Cerebellar cortex (tissue), 1 donor: ENCODE data around the gene MNAT1.
"Not testable (repeated sequence)": the region's sequence is repeated elsewhere in the genome, so short reads cannot be mapped to it uniquely, and the experiment has no call there.

Source experiments
- DNase-seq: peaks from one replicate; pipeline ENCODE4 v3.0.0-alpha.2; 2015; ENCODE audit warnings: low spot score

Gene MNAT1

GRCh38 chr14:60738843-60739508, 4.4 kb downstream of the MNAT1 start:
- DNase-seq = no peak

DNA sequence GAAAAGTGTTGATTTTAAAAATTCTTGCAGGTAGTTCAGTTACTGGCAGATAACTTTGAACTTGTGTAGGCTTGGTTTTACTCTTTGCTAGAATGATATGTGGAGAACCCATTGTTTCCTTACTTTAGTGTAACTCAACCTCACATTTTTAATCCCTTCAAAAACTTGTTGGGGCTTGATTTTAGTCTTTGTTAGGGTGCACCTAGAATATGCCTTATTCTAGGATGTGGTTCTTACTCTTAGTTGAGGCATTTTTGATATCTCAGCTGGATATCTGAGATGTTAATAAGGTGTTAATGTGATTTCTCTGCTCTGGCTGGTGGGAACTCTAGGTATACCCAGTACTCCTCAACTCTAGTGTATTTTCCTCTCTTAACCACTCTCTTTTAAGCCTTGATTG, 10.0 kb downstream of the MNAT1 start:
- no peak for DNase-seq

DNA sequence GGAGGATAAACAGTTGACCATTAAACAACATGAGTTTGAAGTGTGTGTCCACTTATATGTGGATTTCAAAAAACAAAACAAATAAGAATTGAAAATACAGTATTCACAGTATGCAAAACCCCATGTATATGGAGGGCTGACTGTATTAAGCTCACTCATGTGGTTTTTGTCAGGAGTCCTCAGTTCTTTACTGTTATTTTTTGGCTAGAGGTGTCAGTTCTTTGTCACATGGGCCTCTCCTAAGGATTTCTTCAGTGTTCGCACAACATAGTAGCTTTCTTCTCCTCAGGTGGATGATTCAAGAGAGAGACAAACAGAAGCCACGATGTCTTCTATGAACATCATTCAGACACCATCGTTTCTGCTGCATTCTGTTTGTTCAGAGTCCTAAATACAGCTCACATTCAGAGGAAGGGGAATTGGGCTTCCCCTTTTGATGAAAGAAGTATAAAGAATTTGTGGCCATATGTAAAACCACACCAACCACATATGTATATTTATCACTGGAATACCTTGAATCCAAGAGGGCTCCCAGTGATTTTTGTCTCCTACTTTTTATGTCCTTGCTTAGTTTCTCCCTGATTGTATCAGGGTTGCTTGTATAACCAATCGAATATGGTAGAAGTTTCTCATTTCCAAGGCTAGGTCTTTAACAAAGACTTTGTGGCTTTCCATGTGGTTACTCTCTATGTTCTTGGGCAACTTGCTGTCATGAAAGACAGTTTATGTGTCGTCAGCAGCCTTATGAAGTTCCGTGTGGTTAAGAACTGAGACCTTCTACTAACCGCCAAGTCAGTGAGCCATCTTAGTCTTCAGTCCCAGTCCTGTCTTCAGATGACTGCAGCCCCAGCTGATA, 18.9 kb downstream of the MNAT1 start:
- no peak for DNase-seq

GRCh38 chr14:60756847-60757246, 22.3 kb downstream of the MNAT1 start:
- DNase-seq = no peak

- no peak for DNase-seq
These were observed 23.0 kb downstream of the MNAT1 start for GRCh38 chr14:60757567-60758002.

GRCh38 chr14:60758885-60759284, 24.3 kb downstream of the MNAT1 start:
- no peak for DNase-seq

GRCh38 chr14:60760209-60760608, 25.6 kb downstream of the MNAT1 start:
- no peak for DNase-seq

DNA sequence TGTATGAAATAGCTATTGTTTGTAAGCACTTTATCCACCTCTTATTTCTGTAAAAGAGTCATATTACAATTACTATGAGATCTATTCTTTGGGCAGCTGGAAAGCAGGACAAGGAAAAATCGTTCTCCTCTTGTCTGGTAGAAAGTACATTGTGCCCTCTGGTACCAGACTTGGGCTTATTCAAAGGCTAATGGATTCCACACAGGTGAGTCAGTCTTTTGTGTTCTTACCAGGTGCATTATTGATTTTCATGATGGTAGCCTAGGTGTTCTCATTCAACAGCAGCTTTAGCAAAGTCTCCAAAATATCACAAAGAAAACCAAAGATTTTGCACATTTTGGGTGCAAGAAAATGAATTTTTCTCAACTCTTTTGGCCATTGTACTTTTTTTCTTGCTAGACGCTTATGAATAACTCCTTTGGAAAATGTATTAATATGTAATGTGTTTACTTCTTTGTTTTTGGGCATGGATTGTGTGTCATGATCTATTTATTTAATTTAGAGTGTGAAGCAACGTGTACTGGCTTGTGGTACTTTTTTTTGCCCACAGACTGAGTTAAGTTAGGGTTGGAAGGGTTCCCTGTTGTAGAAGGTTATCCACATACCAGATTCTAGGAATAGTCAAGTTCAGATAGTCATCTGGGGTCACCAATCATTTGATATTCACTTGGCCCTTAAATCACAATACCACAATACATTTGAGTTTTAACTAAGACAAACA, 26.2 kb downstream of the MNAT1 start:
- no peak for DNase-seq

DNA sequence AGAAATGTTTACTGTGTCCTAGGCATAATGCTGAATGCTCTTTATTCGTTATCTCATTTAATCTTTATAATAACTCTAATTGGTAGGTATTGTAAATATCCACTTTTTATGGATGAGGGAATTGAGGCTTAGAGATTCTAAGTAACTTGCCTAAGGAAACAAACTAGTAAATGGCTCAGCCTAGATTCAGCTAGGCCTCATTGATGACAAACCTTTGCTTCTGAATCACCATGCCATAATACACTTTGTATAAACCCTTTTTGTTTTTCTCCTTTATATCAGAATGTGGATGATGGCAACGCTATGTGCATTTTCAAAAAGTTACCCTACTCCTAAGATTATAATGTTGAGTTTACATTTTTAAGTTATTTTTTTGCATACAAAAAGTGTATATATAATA, 34.0 kb downstream of the MNAT1 start:
- no peak for DNase-seq

DNA sequence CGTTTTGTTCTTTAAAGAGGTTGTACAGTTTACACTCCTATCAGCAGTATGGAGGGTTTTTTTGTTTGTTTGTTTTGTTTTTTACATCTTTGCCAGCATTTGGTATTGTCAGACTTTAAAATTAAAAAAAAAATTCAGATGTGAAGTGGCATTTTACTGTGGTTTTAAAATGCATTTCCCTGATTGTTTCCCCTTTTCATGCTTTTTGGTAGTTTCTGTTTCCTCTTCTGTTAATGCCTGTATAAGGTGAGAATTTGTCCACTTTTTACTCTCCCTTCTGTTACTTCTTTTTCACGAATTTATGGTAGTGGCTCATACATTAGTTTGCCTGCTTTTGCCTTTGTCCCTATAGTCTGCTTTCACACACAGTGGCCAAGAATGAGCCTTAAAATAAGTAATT, 36.6 kb downstream of the MNAT1 start:
- DNase-seq = no peak

- no peak for DNase-seq
These were observed 39.0 kb downstream of the MNAT1 start for GRCh38 chr14:60773558-60773957.

- DNase-seq = no peak
These were observed 40.7 kb downstream of the MNAT1 start for GRCh38 chr14:60775296-60775695.

DNA sequence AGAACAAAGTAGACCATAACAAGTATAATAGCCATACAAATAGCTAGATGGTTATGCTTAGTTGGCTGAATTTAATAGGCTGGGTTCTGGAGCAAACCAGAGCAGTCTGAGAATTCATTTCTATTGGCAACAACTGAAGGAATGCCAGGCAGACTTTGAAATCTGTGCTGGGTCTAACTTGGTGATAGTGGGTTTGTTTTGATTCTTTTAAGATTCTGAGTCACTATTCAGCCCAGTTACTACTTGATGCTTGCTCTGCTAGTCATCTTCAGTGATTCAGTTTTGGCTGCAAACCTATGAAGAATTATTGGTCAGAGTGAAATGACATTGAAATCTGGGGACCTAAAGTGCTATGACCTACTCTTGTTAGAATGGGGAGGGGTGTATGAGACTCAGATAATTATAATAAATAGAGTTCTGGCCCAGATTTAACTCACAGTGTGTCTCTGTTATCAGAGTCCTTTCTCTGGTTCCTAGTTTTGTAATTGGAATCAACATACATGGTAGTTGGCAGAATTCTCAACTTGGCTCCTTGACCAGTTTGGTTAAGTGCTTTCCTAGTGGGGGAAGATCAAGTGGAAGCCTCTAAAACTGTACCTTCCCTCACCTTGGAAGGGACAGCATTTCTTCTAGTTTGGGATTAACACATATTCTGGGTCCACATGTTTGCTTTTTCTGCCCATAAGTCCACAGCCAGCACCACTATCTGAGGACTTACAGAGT, 43.5 kb downstream of the MNAT1 start:
- DNase-seq = no peak

DNA sequence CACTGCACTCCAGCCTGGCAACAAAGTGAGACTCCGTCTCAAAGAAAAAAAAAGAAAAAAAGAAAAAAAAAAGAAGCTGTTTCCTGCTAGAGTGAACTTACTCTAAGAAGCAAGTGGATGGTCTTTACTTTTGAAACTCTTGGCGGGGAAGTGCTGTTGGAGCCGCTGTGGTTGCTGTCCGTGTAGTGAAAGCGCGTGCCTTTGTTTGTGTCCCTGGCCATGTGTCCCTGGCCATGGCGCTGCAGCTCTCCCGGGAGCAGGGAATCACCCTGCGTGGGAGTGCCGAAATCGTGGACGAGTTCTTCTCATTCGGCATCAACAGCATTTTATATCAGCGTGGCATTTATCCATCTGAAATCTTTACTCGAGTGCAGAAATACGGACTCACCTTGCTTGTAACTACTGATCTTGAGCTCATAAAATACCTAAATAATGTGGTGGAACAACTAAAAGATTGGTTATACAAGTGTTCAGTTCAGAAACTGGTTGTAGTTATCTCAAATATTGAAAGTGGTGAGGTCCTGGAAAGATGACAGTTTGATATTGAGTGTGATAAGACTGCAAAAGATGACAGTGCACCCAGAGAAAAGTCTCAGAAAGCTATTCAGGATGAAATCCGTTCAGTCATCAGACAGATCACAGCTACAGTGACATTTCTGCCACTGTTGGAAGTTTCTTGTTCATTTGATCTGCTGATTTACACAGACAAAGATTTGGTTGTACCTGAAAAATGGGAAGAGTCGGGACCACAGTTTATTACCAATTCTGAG, 45.4 kb downstream of the MNAT1 start:
- DNase-seq = not testable (repeated sequence)

GRCh38 chr14:60780558-60780957, 46.0 kb downstream of the MNAT1 start:
- not testable (repeated sequence) for DNase-seq

- DNase-seq = no peak
These were observed 52.3 kb downstream of the MNAT1 start for GRCh38 chr14:60786905-60787304.

DNA sequence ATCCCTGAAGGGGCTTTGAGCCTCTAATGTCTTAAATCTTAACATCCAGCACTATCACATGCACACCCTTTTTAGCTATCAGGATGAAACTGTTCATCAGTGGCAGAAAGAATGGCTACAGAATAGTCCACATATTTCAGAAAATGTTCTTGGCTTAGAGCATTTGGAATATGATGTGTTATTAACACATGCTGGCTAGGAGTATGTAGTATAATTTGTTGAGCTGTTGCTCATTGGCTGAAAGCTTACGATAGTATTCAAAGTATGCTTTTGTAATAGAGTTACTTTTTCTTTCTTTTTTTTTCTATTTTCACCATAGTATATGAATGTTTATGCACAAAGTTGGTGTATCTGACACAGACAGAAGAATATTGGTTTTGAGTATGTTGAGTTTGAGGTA, 55.1 kb downstream of the MNAT1 start:
- DNase-seq = no peak

GRCh38 chr14:60790850-60791249, 56.3 kb downstream of the MNAT1 start:
- no peak for DNase-seq

- DNase-seq = no peak
These were observed 61.9 kb downstream of the MNAT1 start for GRCh38 chr14:60796434-60796833.

DNA sequence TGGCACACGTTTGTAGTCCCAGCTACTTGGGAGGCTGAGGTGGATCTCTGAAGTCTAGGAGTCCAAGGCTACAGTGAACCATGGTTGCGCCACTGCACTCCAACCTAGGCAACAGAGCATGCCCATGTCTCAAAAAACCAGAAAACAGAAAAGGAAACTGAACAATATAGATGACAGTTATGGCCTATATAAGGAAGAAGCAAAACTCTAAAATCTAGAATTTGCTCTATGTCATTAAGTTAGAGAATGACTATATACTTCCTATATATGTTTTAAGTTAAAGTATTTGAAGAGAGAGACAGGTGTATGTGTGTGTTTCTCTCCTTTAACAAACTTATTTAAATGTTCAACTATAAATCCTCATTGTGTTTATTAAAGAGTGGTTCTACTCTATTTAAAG, 65.8 kb downstream of the MNAT1 start:
- no peak for DNase-seq

DNA sequence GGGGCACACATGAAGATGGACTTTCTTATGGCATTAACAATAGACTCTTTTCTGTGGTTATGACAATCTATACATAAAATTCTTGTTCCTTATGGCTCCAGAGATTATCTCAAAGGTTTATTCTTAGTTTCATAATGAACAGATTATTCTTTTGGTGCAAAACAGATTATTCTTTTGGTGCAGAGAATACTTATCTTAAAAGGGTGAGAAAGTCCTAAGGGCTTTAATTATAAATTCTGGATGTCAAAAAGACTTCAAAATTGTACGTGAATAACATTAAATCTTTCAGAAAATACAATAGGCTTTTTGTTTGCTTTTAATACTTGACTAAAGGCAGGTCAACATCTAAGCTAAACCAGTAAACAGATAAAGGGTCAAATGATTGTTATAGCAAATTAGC, 69.3 kb downstream of the MNAT1 start:
- DNase-seq = no peak
